G401.6 (cell line): Measurements from ENCODE around the gene FLYWCH2.
"Not testable (repeated sequence)": the region's sequence is repeated elsewhere in the genome, so short reads cannot be mapped to it uniquely, and the experiment has no call there.

Experiments used
- FAIRE-seq: peaks from 2 replicates; lab custom pipeline; 2012; peaks lifted over from hg19 to GRCh38; lab: Jason Lieb, UNC

FLYWCH2 gene

GRCh38 chr16:2914233-2914632 lies 31.2 kb downstream of the FLYWCH2 start:
- no peak for FAIRE-seq

- FAIRE-seq: no peak
Observed at GRCh38 chr16:2915196-2915929, 32.3 kb downstream of the FLYWCH2 start.

GRCh38 chr16:2919511-2920255 lies 36.7 kb downstream of the FLYWCH2 start:
- FAIRE-seq: peak; percentile 87

GRCh38 chr16:2923481-2923880 lies 40.5 kb downstream of the FLYWCH2 start:
- FAIRE-seq: no peak

- FAIRE-seq: no peak
Observed at GRCh38 chr16:2924901-2925755, 42.1 kb downstream of the FLYWCH2 start.

- no peak for FAIRE-seq
Observed at GRCh38 chr16:2925951-2926649, 43.1 kb downstream of the FLYWCH2 start.

GRCh38 chr16:2926650-2926999 lies 43.6 kb downstream of the FLYWCH2 start:
- FAIRE-seq: no peak

- FAIRE-seq: peak; percentile 93
Observed at GRCh38 chr16:2927010-2927646, 44.1 kb downstream of the FLYWCH2 start.

- FAIRE-seq: not testable (repeated sequence)
Observed at GRCh38 chr16:2928151-2928550, 45.1 kb downstream of the FLYWCH2 start.

GRCh38 chr16:2928796-2929195 lies 45.8 kb downstream of the FLYWCH2 start:
- FAIRE-seq: no peak

- FAIRE-seq: no peak
Observed at GRCh38 chr16:2929693-2930092, 46.7 kb downstream of the FLYWCH2 start.

GRCh38 chr16:2930236-2930635 lies 47.2 kb downstream of the FLYWCH2 start:
- FAIRE-seq: no peak

- not testable (repeated sequence) for FAIRE-seq
Observed at GRCh38 chr16:2931231-2931914, 48.4 kb downstream of the FLYWCH2 start.

GRCh38 chr16:2933136-2933535 lies 50.1 kb downstream of the FLYWCH2 start:
- no peak for FAIRE-seq

- no peak for FAIRE-seq
Observed at GRCh38 chr16:2933701-2934100, 50.7 kb downstream of the FLYWCH2 start.

GRCh38 chr16:2934450-2934849 lies 51.4 kb downstream of the FLYWCH2 start:
- FAIRE-seq: no peak

- no peak for FAIRE-seq
Observed at GRCh38 chr16:2936436-2937011, 53.5 kb downstream of the FLYWCH2 start.

GRCh38 chr16:2937170-2937569 lies 54.2 kb downstream of the FLYWCH2 start:
- no peak for FAIRE-seq

GRCh38 chr16:2938206-2938605 lies 55.2 kb downstream of the FLYWCH2 start:
- no peak for FAIRE-seq

GRCh38 chr16:2939968-2940367 lies 57.0 kb downstream of the FLYWCH2 start:
- FAIRE-seq: no peak

- no peak for FAIRE-seq
Observed at GRCh38 chr16:2942045-2942444, 59.0 kb downstream of the FLYWCH2 start.
